ENCODE data around the gene ITGAV.

Gene ITGAV

DNA sequence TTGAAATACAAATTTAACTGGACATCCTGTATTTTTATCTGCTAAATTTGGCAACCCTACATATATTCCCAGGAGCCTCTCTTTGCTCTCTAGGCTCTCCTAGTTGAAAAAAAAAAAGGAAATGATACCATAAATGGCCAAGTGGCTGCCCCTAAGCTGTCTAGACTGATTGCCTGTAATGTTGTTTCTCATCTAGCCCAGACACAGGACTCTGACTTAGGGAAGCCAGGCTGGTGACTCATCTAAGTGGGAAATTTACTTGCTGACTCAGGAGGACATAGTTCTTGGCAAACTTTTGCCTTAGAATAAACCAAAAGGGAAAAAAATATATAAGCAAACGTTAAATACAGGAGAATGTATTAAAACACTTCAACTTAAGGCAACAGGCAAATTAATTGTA lies 14.6 kb upstream of the ITGAV start:
- no peak for DNase-seq (ENCODE audit: low read depth)

- DNase-seq (ENCODE audit: low read depth): no peak
These were observed 14.0 kb upstream of the ITGAV start for GRCh38 chr2:186575856-186576255.

DNA sequence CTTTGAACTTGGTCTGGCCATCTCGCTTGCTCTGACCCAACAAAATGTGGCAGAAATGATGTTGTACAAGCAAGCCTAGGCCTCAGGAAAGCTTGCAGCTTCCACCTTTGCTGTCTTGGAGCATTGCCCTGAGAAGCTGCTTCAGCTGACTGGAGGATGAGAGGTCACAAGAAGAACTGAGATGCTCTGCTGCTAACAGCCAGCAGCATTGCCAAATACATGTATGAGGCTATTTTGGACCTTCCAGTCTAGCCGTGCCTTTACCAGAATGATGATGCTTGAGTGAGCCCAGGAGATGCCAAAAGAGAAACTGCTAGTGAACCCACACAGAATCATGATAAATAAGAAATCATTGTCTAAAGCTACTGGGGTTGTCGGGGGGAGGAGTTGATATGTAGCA lies 13.2 kb upstream of the ITGAV start:
- DNase-seq (ENCODE audit: low read depth): no peak

DNA sequence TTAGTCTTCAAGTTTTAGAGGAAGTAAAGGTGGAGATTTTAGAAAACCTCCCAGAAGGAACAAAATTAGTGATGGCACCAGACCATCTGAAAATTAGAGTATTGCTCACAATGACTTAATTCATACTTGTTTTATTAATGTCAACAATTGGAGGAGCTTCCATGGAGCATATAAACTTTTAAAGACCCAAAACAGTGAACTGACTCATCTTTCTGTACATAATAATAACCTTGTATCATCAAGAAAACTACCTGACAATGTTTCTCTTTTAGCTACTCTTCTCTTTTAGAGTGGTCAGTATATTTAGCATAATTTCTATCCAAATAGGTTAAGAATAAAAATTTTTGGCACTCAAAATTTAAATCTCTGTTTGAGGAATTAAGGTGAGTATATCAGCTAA lies 7.2 kb upstream of the ITGAV start:
- DNase-seq (ENCODE audit: low read depth): no peak

- DNase-seq (ENCODE audit: low read depth): no peak
These were observed 5.8 kb upstream of the ITGAV start for GRCh38 chr2:186584053-186584452.

- DNase-seq (ENCODE audit: low read depth): no peak
These were observed 1.4 kb upstream of the ITGAV start for GRCh38 chr2:186588421-186588820.

- DNase-seq (ENCODE audit: low read depth): no peak
These were observed 780 bp upstream of the ITGAV start for GRCh38 chr2:186588940-186589611.

DNA sequence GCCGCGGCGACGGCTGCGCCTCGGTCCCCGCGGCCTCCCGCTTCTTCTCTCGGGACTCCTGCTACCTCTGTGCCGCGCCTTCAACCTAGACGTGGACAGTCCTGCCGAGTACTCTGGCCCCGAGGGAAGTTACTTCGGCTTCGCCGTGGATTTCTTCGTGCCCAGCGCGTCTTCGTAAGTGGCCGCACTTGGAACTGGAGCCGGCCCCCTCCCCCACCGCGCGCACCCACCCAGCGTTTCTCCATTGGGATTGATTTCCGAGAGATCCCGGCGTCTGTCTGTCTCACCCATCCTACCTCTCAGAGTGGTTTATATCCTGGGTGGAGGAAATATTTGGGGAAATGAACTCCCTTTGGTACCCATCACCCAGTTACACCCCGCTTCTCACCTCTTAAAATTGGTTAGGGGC lies 498 bp downstream of the ITGAV start:
- DNase-seq (ENCODE audit: low read depth): no peak

GRCh38 chr2:186590759-186591505 lies 1.1 kb downstream of the ITGAV start:
- no peak for DNase-seq (ENCODE audit: low read depth)

GRCh38 chr2:186591506-186591890 lies 1.6 kb downstream of the ITGAV start:
- DNase-seq (ENCODE audit: low read depth): no peak

- no peak for DNase-seq (ENCODE audit: low read depth)
These were observed 2.5 kb downstream of the ITGAV start for GRCh38 chr2:186592137-186592875.

DNA sequence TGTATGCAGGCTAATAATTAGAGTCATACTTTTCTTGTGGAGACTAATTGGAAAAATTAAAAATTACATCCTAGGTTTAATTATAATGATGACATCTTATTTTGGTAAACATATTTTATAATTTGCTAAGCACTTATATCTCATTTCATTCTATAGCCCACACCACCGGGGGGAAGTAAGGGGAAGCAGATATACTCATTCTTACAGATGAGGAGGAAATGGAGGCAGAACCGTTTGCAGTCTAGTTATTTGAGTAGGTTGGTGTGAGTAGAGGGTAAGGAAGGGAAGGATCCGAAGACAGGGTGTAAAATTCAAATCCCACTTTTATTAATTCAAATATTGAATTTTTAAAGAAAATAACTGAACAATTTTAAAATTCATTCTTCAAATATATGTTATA lies 3.7 kb downstream of the ITGAV start:
- DNase-seq (ENCODE audit: low read depth): no peak

- DNase-seq (ENCODE audit: low read depth): no peak
These were observed 4.3 kb downstream of the ITGAV start for GRCh38 chr2:186594001-186594722.

DNA sequence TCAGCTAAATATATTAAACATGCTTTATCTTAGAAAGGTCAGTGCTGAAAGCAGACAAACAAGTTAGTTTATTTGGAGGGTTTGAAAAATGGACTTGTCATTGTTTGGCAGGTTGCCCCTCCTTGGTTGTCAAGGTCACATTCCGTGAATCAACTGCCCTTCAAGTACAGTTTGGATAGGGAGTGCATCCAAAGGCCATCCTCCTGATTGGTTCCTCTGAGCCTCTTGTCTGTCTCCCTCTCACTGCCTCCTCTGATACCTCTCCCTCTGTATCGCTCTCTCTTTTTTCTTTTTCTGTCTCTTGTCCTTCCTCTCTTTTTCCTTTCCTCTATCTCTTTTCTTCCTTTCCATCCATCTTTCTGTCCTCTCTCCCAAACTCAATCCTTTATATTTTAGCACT lies 5.4 kb downstream of the ITGAV start:
- DNase-seq (ENCODE audit: low read depth): no peak

GRCh38 chr2:186599186-186599778 lies 9.4 kb downstream of the ITGAV start:
- DNase-seq (ENCODE audit: low read depth): no peak

DNA sequence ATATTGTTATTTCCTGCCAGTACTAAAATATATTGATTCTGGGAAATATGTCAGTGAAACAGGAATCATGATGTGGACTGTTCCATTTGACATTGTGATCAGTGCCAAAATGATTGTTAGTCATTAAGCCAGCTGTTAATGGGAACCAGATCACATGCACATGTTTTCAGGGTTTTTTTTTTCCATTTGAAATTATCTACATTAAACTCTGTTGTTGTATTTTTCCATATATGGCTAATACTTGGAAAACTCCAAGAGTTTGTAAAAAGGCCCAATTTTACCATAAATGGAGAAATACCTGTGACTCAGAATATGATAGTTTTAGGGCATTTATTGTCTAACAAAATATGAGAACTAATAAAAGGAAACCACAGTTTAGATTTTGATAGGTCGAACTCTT lies 13.4 kb downstream of the ITGAV start:
- DNase-seq (ENCODE audit: low read depth): no peak

GRCh38 chr2:186605041-186605440 lies 15.2 kb downstream of the ITGAV start:
- DNase-seq (ENCODE audit: low read depth): no peak

DNA sequence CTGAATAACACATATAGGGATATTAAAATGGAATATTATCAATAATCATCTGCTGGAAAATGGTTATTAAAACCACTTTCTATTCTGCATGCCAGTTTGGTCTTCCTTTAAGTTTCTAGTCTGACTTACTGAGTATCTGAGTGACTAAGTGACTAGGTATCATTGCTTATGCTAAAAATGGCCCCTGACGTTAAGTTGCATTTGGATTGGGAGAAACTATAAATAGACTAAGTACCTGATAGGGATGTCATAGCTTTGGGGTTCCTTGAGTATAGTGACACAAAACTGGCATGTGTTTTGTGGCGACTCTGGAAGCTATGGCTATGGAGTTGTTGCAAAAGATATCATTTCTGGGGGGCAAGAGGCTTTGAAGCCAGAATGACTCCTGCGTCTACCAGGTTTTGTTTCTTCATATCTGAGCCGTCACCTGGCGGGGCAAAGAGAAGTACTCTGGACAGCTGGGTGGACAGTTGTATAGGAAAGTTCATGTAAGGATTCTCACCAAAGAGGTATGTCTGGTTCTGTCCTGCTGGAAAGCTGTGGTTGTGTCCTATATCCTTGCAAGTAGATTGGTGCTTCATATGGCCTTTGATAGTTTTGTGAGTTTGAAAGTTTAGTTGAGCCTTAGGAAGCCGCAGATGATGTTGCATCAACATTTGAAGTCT lies 17.9 kb downstream of the ITGAV start:
- no peak for DNase-seq (ENCODE audit: low read depth)

- no peak for DNase-seq (ENCODE audit: low read depth)
These were observed 20.9 kb downstream of the ITGAV start for GRCh38 chr2:186610785-186611184.

- no peak for DNase-seq (ENCODE audit: low read depth)
These were observed 21.7 kb downstream of the ITGAV start for GRCh38 chr2:186611526-186611925.

DNA sequence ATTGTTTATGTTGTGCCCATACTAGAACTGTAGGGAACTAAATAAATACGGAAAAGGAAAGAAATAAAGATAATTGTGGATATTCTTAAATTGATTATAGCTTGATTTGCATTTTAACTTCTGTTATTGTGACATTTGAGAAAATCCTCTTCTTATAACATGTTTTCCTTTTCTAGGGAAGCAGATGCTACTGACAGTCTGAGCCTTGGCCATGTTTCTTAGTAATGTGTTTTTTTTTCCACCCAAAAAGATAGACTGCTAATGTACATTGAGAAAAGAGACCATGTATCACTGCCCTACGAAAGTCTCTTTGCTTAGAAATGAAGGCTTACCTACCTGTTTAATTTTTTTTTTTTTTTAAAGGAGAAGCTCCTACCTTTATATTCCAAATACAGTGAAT lies 22.2 kb downstream of the ITGAV start:
- DNase-seq (ENCODE audit: low read depth): no peak

All from activated T-cell treated with anti-CD3 and anti-CD28 coated beads for 24 hours (primary cell).